GM21786 (cell line): ENCODE data around the gene POU3F3.

Experiments used
- ATAC-seq: cut with Tn5 transposase; IDR thresholded peaks from one replicate; pipeline ENCODE4 v1.9.1; 2021; ENCODE audit not compliant: unreplicated experiment

The POU3F3 gene

GRCh38 chr2:104846786-104847585 is 6.9 kb upstream of the POU3F3 start:
- no peak for ATAC-seq

GRCh38 chr2:104847586-104848160 is 6.2 kb upstream of the POU3F3 start:
- no peak for ATAC-seq

DNA sequence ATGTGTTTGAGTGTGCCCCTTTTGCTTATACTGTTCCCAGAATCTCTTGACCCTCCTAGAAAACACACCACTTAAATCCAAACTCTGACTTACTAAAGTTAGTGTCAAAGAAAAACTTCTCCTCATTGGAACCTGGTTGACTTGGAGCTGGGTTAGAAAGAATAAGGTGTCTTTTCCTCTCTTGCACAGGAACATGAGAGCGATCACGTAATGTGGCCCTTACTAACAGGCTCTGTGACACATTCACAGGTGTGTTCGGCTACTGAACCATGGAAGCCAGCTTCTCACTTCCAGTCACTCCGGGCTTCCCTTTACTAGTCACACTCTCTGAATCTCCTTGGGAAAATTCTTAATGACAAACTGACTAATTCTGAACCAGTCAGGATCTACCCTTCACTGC is 5.4 kb upstream of the POU3F3 start:
- no peak for ATAC-seq

DNA sequence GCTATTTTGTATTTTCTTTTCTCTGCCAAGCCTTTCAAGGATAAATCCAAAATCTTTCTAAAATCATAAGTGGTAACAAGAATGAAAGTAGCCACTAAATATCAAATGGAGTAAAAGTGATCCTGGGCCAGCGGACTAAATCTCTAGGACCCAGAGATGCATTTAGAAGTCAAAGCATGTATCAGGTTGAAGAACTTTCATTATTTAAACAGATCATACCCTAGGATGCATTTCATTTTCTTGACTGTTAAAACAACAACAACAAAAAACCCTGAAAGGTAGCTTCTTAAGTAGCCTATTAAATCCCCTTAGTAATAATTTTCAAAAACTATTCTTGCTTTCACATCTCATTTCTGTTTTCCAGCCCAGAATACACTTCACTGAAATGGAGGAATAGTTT is 4.8 kb upstream of the POU3F3 start:
- ATAC-seq = no peak

DNA sequence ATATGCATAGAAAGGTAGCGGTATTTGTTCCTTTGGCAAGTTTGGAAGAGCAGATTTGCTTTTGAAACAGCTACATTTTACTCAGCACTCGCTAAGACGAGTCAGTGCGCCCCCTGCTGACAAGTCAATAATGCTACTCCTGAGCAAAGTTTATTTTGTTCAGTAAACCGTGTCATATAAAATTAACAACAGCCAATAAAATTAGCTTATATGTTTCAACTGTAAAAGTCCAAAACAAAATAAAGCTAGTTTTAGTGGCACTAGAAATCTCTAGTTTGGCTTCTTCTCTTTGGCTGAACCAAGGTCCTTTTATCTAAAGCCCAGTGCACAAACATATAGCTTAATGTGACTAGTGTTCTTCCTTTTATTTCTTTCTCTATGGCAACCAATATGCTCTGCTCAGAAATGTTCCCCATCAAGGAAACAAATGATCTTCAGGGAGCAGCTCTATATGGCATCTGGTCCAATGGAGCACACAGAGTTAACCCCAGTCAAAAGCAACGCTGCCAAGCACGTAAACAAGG is 4.2 kb upstream of the POU3F3 start:
- ATAC-seq = no peak

- no peak for ATAC-seq
Measured at GRCh38 chr2:104850361-104851290, 3.3 kb upstream of the POU3F3 start.

DNA sequence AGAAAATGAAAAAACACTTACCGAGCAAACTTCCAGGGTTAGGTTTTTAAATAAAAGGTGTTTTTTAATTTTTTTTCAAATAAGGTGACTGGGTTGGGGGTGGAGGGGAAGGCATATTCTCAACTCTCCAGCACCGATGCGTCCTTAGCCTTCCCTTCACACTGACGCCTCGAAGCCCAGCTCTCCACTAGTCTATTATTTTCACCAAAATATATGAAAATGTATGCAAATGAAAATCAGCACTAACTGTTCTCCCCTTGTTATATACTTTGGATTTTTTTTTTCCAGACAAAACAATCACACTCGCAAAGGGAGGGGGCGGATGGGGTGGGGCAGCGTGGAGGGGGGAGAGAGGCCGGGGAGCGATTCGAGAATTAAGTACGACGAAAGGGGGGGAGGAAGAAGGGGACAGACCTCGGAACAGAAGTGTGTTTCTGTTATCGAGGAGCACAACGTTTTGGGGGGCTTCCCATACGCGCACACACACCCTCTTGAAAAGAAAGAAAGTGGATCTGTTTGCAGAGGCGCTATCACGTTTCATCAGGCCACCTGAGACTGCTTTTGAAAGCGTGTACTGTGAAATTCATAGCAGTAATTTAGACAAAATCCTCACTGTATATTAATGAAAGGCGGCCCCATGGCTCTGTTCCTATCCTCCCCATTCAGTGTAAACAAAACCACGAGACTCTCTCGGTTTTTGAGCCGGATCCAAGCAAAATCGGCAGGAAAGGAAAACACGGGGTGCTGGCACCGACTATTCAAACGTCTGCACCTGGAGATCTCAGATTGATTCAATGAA is 2.4 kb upstream of the POU3F3 start:
- ATAC-seq = no peak

DNA sequence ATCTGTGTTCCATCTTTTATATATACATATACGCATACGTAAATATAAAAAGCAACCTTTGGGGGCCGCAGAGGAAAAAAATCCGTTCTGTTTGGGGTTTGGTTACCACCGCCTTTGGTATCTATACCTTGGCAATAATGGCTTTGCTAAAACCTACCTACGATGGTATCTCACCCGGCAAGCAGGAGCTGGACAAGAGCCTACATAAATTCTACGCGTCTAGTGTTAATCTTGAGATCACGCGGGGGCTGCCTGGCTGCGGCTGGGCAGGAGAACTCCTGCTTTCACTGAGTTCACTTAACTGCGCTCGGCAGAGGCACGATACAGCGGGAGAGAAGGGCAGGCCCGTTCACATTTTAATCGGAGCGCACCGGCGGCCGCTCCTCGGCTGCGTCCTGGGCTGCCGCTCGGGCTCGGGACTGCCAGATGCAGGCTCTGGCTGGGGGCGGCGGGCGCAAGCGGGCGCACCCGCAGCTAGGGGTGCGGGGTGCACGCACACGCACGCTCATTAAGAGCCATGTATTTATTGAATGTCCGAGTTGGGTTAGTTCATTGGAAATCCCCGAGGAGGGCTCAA is 1.7 kb upstream of the POU3F3 start:
- no peak for ATAC-seq

DNA sequence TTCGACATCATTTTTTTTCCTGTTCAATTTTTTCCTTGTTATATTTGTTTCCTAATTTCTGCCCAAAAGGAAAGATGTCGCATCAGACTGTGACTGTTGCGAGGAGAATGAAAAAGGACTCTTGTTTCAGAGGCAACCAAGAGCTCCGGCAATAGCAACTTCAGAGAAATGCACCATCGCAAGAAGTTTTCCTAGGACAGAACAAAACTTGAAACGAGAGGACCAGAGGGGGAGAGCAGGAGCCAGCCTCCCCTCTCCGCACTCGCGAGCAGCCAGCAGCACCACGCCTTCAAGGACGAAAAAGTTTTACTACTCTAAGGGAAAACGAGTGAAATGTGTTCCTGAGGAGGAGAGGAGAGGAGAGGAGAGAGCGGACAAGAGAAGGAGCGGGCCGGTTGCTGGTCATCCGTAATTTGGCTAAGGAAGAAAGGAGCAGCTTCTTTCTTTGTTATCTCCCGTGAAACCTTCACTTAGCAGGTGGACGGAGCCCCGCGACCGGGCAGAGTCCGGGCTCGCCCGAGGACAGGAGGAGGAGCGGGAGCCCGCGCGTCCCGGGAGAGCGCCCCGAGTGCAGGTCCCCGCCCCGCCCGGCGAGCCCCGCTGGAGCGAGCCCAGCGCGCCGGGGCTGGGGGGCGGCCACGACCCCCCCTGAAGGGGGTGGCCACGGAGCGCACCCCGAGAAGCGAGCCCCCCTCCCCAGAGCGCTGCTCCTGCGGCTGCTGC is 744 bp downstream of the POU3F3 start:
- ATAC-seq = no peak

DNA sequence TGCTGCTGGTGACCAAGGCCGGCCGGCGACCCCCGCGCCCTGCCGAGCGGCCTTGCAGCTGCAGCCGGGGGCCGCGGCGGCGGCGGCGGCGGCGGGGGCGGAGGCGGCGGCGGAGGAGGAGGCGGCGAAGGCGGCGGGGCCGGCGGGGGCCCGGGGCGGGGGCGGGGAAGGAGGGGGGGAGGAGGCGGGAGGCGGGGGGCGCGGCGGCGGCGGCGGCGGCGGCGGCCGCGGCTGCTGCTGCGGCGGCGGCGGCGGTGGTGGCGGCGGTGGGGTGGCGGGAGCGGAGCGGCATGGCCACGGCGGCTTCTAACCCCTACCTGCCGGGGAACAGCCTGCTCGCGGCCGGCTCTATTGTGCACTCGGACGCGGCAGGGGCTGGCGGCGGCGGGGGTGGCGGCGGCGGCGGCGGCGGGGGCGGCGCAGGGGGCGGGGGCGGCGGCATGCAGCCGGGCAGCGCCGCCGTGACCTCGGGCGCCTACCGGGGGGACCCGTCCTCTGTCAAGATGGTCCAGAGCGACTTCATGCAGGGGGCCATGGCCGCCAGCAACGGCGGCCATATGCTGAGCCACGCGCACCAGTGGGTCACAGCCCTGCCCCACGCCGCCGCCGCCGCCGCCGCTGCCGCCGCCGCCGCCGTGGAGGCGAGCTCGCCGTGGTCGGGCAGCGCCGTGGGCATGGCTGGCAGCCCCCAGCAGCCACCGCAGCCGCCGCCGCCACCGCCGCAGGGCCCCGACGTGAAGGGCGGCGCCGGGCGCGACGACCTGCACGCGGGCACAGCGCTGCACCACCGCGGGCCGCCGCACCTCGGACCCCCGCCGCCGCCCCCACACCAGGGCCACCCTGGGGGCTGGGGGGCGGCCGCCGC is 1.5 kb downstream of the POU3F3 start:
- no peak for ATAC-seq

GRCh38 chr2:104856086-104856972 is 2.4 kb downstream of the POU3F3 start:
- ATAC-seq = no peak

DNA sequence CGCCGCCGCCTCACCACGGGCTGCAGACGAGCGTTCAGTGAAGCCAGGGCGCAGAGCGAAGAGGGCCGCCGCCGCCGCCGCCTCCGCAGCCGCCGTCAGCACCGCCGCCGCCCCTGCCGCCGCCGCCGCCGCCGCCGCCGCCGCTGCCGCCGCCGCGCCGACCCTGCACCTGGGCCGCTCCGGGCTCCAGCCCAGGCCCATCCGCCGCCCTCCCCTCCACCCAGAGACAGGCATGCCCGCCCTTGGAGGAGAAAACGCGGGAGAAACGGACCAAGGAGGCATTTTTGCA is 3.0 kb downstream of the POU3F3 start:
- ATAC-seq = no peak

GRCh38 chr2:104857262-104858005 is 3.5 kb downstream of the POU3F3 start:
- ATAC-seq = no peak

DNA sequence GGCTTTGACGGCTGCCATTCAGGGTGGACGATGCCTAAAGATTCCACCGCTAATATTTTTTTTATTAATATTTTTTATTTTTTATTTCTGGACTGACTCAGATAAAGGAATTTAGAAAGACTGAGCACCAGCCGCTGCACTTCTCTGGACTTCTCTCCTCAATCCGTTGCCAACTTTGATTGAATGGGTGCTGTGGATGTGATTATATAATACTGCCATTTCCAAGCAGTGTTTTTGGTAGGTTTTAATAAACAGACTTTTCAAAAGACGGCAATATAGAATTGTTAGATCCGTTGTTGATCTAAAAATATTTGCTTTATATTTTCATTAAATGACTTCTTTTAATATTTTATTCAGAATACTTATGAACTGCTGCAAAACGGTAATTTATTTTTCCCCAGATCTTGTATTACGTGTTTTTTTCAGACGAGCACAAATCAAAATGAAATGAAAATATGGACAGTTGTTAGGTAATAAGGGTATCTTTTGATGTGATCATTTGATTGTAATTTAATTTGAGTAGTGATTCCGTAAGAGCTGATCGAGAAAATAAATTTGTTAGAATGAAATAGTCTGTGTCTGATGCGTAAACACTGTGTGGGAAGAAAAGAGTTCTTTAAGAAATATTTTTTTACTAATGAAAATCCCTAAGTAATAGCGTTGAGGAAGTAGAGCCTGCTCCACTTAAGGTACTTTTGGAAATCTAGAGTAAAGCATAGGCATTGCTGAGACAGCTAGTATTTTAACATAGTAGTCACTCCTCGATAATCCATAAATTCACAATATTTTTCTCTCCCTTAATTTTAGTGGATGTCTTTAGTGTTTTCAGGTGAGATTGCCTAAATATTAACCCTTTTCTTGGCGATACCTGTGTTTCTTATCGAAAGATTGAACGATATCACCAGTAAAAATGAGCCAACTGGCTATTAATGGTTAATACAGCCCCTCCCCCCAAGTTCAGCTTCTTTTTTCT is 4.4 kb downstream of the POU3F3 start:
- ATAC-seq = no peak

DNA sequence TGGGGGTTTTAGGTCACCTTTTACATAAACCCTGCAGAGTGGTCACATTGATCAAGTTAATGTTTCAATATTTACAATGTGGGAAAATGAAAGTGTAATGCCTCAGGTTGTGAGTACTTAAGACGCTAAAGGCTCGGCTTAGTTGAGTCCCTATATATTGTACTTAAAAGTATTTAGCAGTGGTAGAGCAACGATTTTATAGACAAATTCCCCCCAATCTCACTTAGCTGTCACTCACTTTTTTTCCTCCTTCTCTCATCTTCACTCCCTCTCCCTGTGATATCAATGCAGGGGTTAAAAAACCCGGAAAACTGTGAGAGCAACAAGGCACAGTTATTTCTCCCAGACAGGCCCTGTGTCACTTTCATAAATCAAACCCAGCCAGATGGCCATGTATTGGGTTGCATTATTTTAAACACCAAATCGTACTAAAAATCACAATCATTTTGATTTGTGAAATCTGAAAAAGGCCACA is 5.4 kb downstream of the POU3F3 start:
- ATAC-seq = no peak
